ENCODE data around the gene CARD11.

Gene CARD11

GRCh38 chr7:2906197-2906931, 137.3 kb downstream of the CARD11 start:
- no peak overlapping the region for H3K27ac ChIP-seq
- TF ChIP-seq CTCF (IDR thresholded peaks at IDR 0.05; ENCODE audit: low read depth, low read length, missing control alignments), result no peak
- no peaks in the 10 kb centered on the region for H3K36me3 ChIP-seq (replicated peaks)
- no peak overlapping the region for H3K4me3 ChIP-seq (ENCODE audit: low read depth, low read length)
- no peak for DNase-seq
- H3K27me3 ChIP-seq (replicated peaks), result no peaks in the 10 kb centered on the region
- in situ Hi-C loops (cut with HindIII; ENCODE audit: low pct_ligation_motif_present, low sequenced_read_pairs), result no loop called here

GRCh38 chr7:2905500-2905899, 138.2 kb downstream of the CARD11 start:
- no peaks in the 10 kb centered on the region for H3K36me3 ChIP-seq (replicated peaks)
- H3K27ac ChIP-seq, result no peak overlapping the region
- in situ Hi-C loops (cut with HindIII; ENCODE audit: low pct_ligation_motif_present, low sequenced_read_pairs), result no loop called here
- H3K4me3 ChIP-seq (ENCODE audit: low read depth, low read length), result no peak overlapping the region
- H3K27me3 ChIP-seq (replicated peaks), result no peaks in the 10 kb centered on the region
- TF ChIP-seq CTCF (IDR thresholded peaks at IDR 0.05; ENCODE audit: low read depth, low read length, missing control alignments), result no peak
- DNase-seq, result no peak

GRCh38 chr7:2905027-2905426, 138.6 kb downstream of the CARD11 start:
- Histone ChIP-seq H3K27ac (no peak overlapping the region), H3K27me3 (replicated peaks) (no peaks in the 10 kb centered on the region), H3K36me3 (replicated peaks) (no peaks in the 10 kb centered on the region), H3K4me3 (ENCODE audit: low read depth, low read length) (no peak overlapping the region)
- no peak for TF ChIP-seq CTCF (IDR thresholded peaks at IDR 0.05; ENCODE audit: low read depth, low read length, missing control alignments)
- no peak for DNase-seq
- in situ Hi-C loops (cut with HindIII; ENCODE audit: low pct_ligation_motif_present, low sequenced_read_pairs), result no loop called here

- Histone ChIP-seq H3K4me3 (ENCODE audit: low read depth, low read length) (no peak overlapping the region), H3K27me3 (replicated peaks) (no peaks in the 10 kb centered on the region), H3K36me3 (replicated peaks) (no peaks in the 10 kb centered on the region), H3K27ac (no peak overlapping the region)
- DNase-seq, result no peak
- no peak for TF ChIP-seq CTCF (IDR thresholded peaks at IDR 0.05; ENCODE audit: low read depth, low read length, missing control alignments)
- in situ Hi-C loops (cut with HindIII; ENCODE audit: low pct_ligation_motif_present, low sequenced_read_pairs), result no loop called here
Observed at GRCh38 chr7:2904202-2904601, 139.5 kb downstream of the CARD11 start.

GRCh38 chr7:2903682-2904162, 139.9 kb downstream of the CARD11 start:
- no peaks in the 10 kb centered on the region for H3K36me3 ChIP-seq (replicated peaks)
- no peak overlapping the region for H3K4me3 ChIP-seq (ENCODE audit: low read depth, low read length)
- no peak overlapping the region for H3K27ac ChIP-seq
- TF ChIP-seq CTCF (IDR thresholded peaks at IDR 0.05; ENCODE audit: low read depth, low read length, missing control alignments), result no peak
- in situ Hi-C loops (cut with HindIII; ENCODE audit: low pct_ligation_motif_present, low sequenced_read_pairs), result no loop called here
- H3K27me3 ChIP-seq (replicated peaks), result no peaks in the 10 kb centered on the region
- DNase-seq, result no peak

- no peak for TF ChIP-seq CTCF (IDR thresholded peaks at IDR 0.05; ENCODE audit: low read depth, low read length, missing control alignments)
- Histone ChIP-seq H3K27me3 (replicated peaks) (no peaks in the 10 kb centered on the region), H3K27ac (no peak overlapping the region), H3K4me3 (ENCODE audit: low read depth, low read length) (no peak overlapping the region), H3K36me3 (replicated peaks) (no peaks in the 10 kb centered on the region)
- in situ Hi-C loops (cut with HindIII; ENCODE audit: low pct_ligation_motif_present, low sequenced_read_pairs), result no loop called here
- DNase-seq, result no peak
Observed at GRCh38 chr7:2897023-2897422, 146.6 kb downstream of the CARD11 start.

Measured in brain microvascular endothelial cell (primary cell).